ENCODE measurements around the gene CBX2. TPM values are rescaled to one million over a fixed set of nuclear protein-coding genes. Genes with fewer than 3 reads are reported as not detected.

Gene CBX2
- total and polyA plus RNA-seq, 7 experiments from 2014 or later, result 0.24 to 4.4 (median 0.41) TPM; not detected in 1

GRCh38 chr17:79803997-79804855 is 26.3 kb downstream of the CBX2 start:
- Histone ChIP-seq H3K9me3 (ENCODE audit: control insufficient read depth in 2 of 3, low read length in 3 of 3) (peaks cover 0 to 4% (median 0%) of the 10 kb centered on the region in 3 experiments), H3K36me3 (ENCODE audit: control insufficient read depth in 2 of 3, insufficient read depth in 3 of 3, low read length in 3 of 3) (no peaks in the 10 kb centered on the region), H3K27ac (ENCODE audit: low read depth, low read length) (no peak overlapping the region), H3K4me3 (ENCODE audit: low read length) (peak overlapping the region; percentile 54), H3K27me3 (ENCODE audit: control insufficient read depth in 2 of 2, insufficient read depth in 2 of 2, low read length in 2 of 2) (peaks cover 49 to 88% of the 10 kb centered on the region in 2 donors), H3K4me1 (ENCODE audit: control insufficient read depth in 2 of 2, insufficient read depth in 2 of 2, low read length in 2 of 2) (peaks cover 31 to 49% of the 10 kb centered on the region in 2 donors)
- Mint-ChIP-seq H3K36me3 (peaks cover 0 to 11% (median 0%) of the 10 kb centered on the region in 5 donors), H3K4me1 (peaks cover 20 to 59% (median 43%) of the 10 kb centered on the region in 7 donors), H3K27me3 (peaks cover 67 to 87% (median 70%) of the 10 kb centered on the region in 5 donors), H3K9me3 (peaks cover 0 to 23% (median 2%) of the 10 kb centered on the region in 11 donors), H3K27ac (peak overlapping the region; percentile 7 to 88 (median 75)), H3K4me3 (peak overlapping the region; percentile 51 to 78 (median 71))
- ATAC-seq, result peak; percentile 67
- POLR2A ChIA-PET, result interaction anchor here (0.6 to 2.7 kb wide), 7 partner anchors 9 to 1473 kb away, joined by 3 to 17 read pairs (median 8); partner anchors contain the start of gene CBX4
- intact Hi-C loops (cut with micrococcal nuclease), result no loop called here
- DNase-seq, result peak in 7 of 9 donors; percentile 38 to 70 (median 54)
- CTCF ChIA-PET, result interaction anchor here (1.5 kb wide), 1 partner anchor 190 kb away, joined by 3 read pairs; no protein-coding TSS in a partner anchor

- peak overlapping the region; percentile 14 to 78 (median 65) for H3K4me3 Mint-ChIP-seq
- peaks cover 13 to 52% (median 36%) of the 10 kb centered on the region in 7 donors for H3K4me1 Mint-ChIP-seq
- ATAC-seq, result no peak
- H3K9me3 Mint-ChIP-seq, result peaks cover 0 to 17% (median 2%) of the 10 kb centered on the region in 11 donors
- peaks cover 62 to 85% (median 68%) of the 10 kb centered on the region in 5 donors for H3K27me3 Mint-ChIP-seq
- peak overlapping the region in 7 of 9 donors; percentile 12 to 88 (median 75) for H3K27ac Mint-ChIP-seq
- no peak overlapping the region for H3K27ac ChIP-seq (ENCODE audit: low read depth, low read length)
- POLR2A ChIA-PET, result interaction anchor here (0.7 to 2.7 kb wide), 8 partner anchors 8 to 188 kb away, joined by 3 to 17 read pairs (median 6); partner anchors contain the start of gene CBX4
- H3K9me3 ChIP-seq (ENCODE audit: control insufficient read depth in 2 of 3, low read length in 3 of 3), result peaks cover 0 to 4% (median 0%) of the 10 kb centered on the region in 3 experiments
- no peak overlapping the region for H3K4me3 ChIP-seq (ENCODE audit: low read length)
- no peaks in the 10 kb centered on the region for H3K36me3 ChIP-seq (ENCODE audit: control insufficient read depth in 2 of 3, insufficient read depth in 3 of 3, low read length in 3 of 3)
- H3K4me1 ChIP-seq (ENCODE audit: control insufficient read depth in 2 of 2, insufficient read depth in 2 of 2, low read length in 2 of 2), result peaks cover 23 to 41% of the 10 kb centered on the region in 2 donors
- intact Hi-C loops (cut with micrococcal nuclease), result no loop called here
- DNase-seq, result no peak
- H3K36me3 Mint-ChIP-seq, result peaks cover 0 to 7% (median 0%) of the 10 kb centered on the region in 5 donors
- CTCF ChIA-PET, result interaction anchor here (0.5 to 1.5 kb wide), 5 partner anchors 30 to 1606 kb away, joined by 3 to 5 read pairs (median 3); no protein-coding TSS in a partner anchor
- H3K27me3 ChIP-seq (ENCODE audit: control insufficient read depth in 2 of 2, insufficient read depth in 2 of 2, low read length in 2 of 2), result peaks cover 44 to 82% of the 10 kb centered on the region in 2 donors
Observed at GRCh38 chr17:79804856-79805696, 27.1 kb downstream of the CBX2 start.

- no peak for ATAC-seq
- H3K27ac Mint-ChIP-seq, result peak overlapping the region in 1 of 9 donors; percentile 52
- ChIA-PET POLR2A (interaction anchor here (1.0 to 1.2 kb wide), 2 partner anchors 31 to 187 kb away, joined by 3 read pairs; no protein-coding TSS in a partner anchor), CTCF (interaction anchor here (0.6 kb wide), 1 partner anchor 162 kb away, joined by 4 read pairs; no protein-coding TSS in a partner anchor)
- peaks cover 41 to 84% of the 10 kb centered on the region in 2 donors for H3K27me3 ChIP-seq (ENCODE audit: control insufficient read depth in 2 of 2, insufficient read depth in 2 of 2, low read length in 2 of 2)
- DNase-seq, result no peak
- peaks cover 0 to 5% (median 0%) of the 10 kb centered on the region in 5 donors for H3K36me3 Mint-ChIP-seq
- H3K9me3 ChIP-seq (ENCODE audit: control insufficient read depth in 2 of 3, low read length in 3 of 3), result peaks cover 0 to 4% (median 0%) of the 10 kb centered on the region in 3 experiments
- no peaks in the 10 kb centered on the region for H3K36me3 ChIP-seq (ENCODE audit: control insufficient read depth in 2 of 3, insufficient read depth in 3 of 3, low read length in 3 of 3)
- H3K9me3 Mint-ChIP-seq, result peaks cover 0 to 15% (median 2%) of the 10 kb centered on the region in 11 donors
- peak overlapping the region in 1 of 10 donors; percentile 7 for H3K4me3 Mint-ChIP-seq
- H3K4me1 ChIP-seq (ENCODE audit: control insufficient read depth in 2 of 2, insufficient read depth in 2 of 2, low read length in 2 of 2), result peaks cover 22 to 36% of the 10 kb centered on the region in 2 donors
- intact Hi-C loops (cut with micrococcal nuclease), result no loop called here
- H3K27me3 Mint-ChIP-seq, result peaks cover 56 to 85% (median 66%) of the 10 kb centered on the region in 5 donors
- no peak overlapping the region for H3K4me3 ChIP-seq (ENCODE audit: low read length)
- H3K27ac ChIP-seq (ENCODE audit: low read depth, low read length), result no peak overlapping the region
- peaks cover 12 to 51% (median 33%) of the 10 kb centered on the region in 7 donors for H3K4me1 Mint-ChIP-seq
Observed at GRCh38 chr17:79806446-79806760, 28.5 kb downstream of the CBX2 start.

- POLR2A ChIA-PET, result interaction anchor here (0.8 to 1.2 kb wide), 4 partner anchors 7 to 34 kb away, joined by 3 to 5 read pairs (median 4); no protein-coding TSS in a partner anchor
- CTCF ChIA-PET, result no interaction called here
- peaks cover 0 to 15% (median 2%) of the 10 kb centered on the region in 11 donors for H3K9me3 Mint-ChIP-seq
- no peak overlapping the region for H3K4me3 Mint-ChIP-seq
- peaks cover 0 to 5% (median 0%) of the 10 kb centered on the region in 5 donors for H3K36me3 Mint-ChIP-seq
- no peaks in the 10 kb centered on the region for H3K36me3 ChIP-seq (ENCODE audit: control insufficient read depth in 2 of 3, insufficient read depth in 3 of 3, low read length in 3 of 3)
- H3K4me3 ChIP-seq (ENCODE audit: low read length), result no peak overlapping the region
- DNase-seq (no peak), ATAC-seq (no peak)
- peaks cover 41 to 84% of the 10 kb centered on the region in 2 donors for H3K27me3 ChIP-seq (ENCODE audit: control insufficient read depth in 2 of 2, insufficient read depth in 2 of 2, low read length in 2 of 2)
- intact Hi-C loops (cut with micrococcal nuclease), result no loop called here
- peaks cover 17 to 50% (median 35%) of the 10 kb centered on the region in 7 donors for H3K4me1 Mint-ChIP-seq
- peaks cover 56 to 85% (median 64%) of the 10 kb centered on the region in 5 donors for H3K27me3 Mint-ChIP-seq
- H3K27ac ChIP-seq (ENCODE audit: low read depth, low read length), result no peak overlapping the region
- H3K4me1 ChIP-seq (ENCODE audit: control insufficient read depth in 2 of 2, insufficient read depth in 2 of 2, low read length in 2 of 2), result peaks cover 29 to 42% of the 10 kb centered on the region in 2 donors
- peaks cover 0 to 4% (median 0%) of the 10 kb centered on the region in 3 experiments for H3K9me3 ChIP-seq (ENCODE audit: control insufficient read depth in 2 of 3, low read length in 3 of 3)
- peak overlapping the region in 1 of 9 donors; percentile 52 for H3K27ac Mint-ChIP-seq
Observed at GRCh38 chr17:79806863-79807720, 29.1 kb downstream of the CBX2 start.

- H3K27ac ChIP-seq (ENCODE audit: low read depth, low read length), result no peak overlapping the region
- peak overlapping the region in 5 of 9 donors; percentile 24 to 59 (median 46) for H3K27ac Mint-ChIP-seq
- ATAC-seq, result no peak
- H3K9me3 ChIP-seq (ENCODE audit: control insufficient read depth in 2 of 3, low read length in 3 of 3), result no peaks in the 10 kb centered on the region
- H3K4me3 ChIP-seq (ENCODE audit: low read length), result no peak overlapping the region
- H3K36me3 Mint-ChIP-seq, result peaks cover 0 to 5% (median 0%) of the 10 kb centered on the region in 5 donors
- peaks cover 59 to 80% (median 65%) of the 10 kb centered on the region in 5 donors for H3K27me3 Mint-ChIP-seq
- peaks cover 0 to 12% (median 0%) of the 10 kb centered on the region in 11 donors for H3K9me3 Mint-ChIP-seq
- H3K4me1 Mint-ChIP-seq, result peaks cover 20 to 45% (median 36%) of the 10 kb centered on the region in 7 donors
- peaks cover 26 to 42% of the 10 kb centered on the region in 2 donors for H3K4me1 ChIP-seq (ENCODE audit: control insufficient read depth in 2 of 2, insufficient read depth in 2 of 2, low read length in 2 of 2)
- intact Hi-C loops (cut with micrococcal nuclease), result loop anchor here in 1 of 2 donors (1.0 kb wide), 1 partner anchor 161 kb away; no protein-coding TSS in a partner anchor
- POLR2A ChIA-PET, result interaction anchor here (0.8 to 6.4 kb wide), 11 partner anchors 9 to 32 kb away, joined by 3 to 51 read pairs (median 4); partner anchors contain the start of genes CBX4 and CBX8
- peak in 3 of 9 donors; percentile 47 to 59 (median 48) for DNase-seq
- peaks cover 34 to 72% of the 10 kb centered on the region in 2 donors for H3K27me3 ChIP-seq (ENCODE audit: control insufficient read depth in 2 of 2, insufficient read depth in 2 of 2, low read length in 2 of 2)
- CTCF ChIA-PET, result interaction anchor here (0.6 to 1.0 kb wide), 2 partner anchors 11 to 63 kb away, joined by 4 to 5 read pairs; no protein-coding TSS in a partner anchor
- H3K4me3 Mint-ChIP-seq, result peak overlapping the region in 3 of 10 donors; percentile 18 to 57 (median 42)
- no peaks in the 10 kb centered on the region for H3K36me3 ChIP-seq (ENCODE audit: control insufficient read depth in 2 of 3, insufficient read depth in 3 of 3, low read length in 3 of 3)
Observed at GRCh38 chr17:79808763-79809529, 31.0 kb downstream of the CBX2 start.
